Measurements from ENCODE around the gene SMYD4. TPM values are rescaled to one million over a fixed set of nuclear protein-coding genes. Genes with fewer than 3 reads are reported as not detected.

SMYD4 gene
- total and polyA plus RNA-seq, 2 experiments from 2014 or later: 17.0 to 21.9 TPM

DNA sequence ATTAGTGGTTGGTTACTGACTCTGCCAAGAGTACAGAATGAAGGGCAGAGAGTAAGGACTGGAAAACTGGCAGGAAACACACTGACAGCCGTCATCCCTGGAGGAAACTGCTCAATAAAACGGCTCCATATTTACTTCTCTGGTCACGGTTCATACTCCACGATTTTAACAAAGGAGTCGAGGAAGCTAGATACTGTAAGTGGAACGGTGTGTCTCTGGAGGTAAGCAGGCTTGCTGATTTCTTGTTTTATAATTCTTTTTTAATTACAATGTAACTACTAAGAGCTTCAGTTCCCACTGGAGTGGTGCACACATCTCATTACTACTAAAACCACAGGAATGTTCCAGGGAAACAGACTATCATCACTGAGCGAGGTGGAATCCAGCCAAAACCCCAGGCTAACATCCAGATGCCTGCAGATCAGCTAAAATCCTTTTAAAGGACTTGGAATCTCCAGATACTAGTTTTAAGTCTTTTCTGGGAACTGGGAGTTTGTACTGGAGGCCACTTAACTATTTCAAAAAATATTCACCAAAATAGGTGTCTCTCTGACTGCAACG lies 50.1 kb downstream of the SMYD4 start:
- ATAC-seq (no peak), DNase-seq (ENCODE audit: low spot score) (no peak)
- Mint-ChIP-seq H3K27me3 (ENCODE audit: insufficient read depth, low read depth, poor library complexity) (peaks cover 20% of the 10 kb centered on the region), H3K27ac (no peak overlapping the region; the same call in 1 of the 2 replicates), H3K4me1 (no peaks in the 10 kb centered on the region), H3K9me3 (no peaks in the 10 kb centered on the region; the same call in 2 of the 3 replicates), H3K36me3 (ENCODE audit: low read depth) (peaks cover 73% of the 10 kb centered on the region), H3K4me3 (no peak overlapping the region)
- H2AFZ ChIP-seq: no peak overlapping the region
- H3F3A ChIP-seq (replicated peaks; ENCODE audit: low read depth): 0 out of 2 replicates have a peak, but pooled peaks cover 3% of the 10 kb centered on the region
- no peaks in the 10 kb centered on the region for H3K9me2 ChIP-seq (ENCODE audit: insufficient read depth)
- peaks cover 32% of the 10 kb centered on the region for H3K36me3 ChIP-seq (ENCODE audit: insufficient read depth)
- no peaks in the 10 kb centered on the region for H3K4me1 ChIP-seq (ENCODE audit: insufficient read depth)
- TF ChIP-seq, protein P1, sequence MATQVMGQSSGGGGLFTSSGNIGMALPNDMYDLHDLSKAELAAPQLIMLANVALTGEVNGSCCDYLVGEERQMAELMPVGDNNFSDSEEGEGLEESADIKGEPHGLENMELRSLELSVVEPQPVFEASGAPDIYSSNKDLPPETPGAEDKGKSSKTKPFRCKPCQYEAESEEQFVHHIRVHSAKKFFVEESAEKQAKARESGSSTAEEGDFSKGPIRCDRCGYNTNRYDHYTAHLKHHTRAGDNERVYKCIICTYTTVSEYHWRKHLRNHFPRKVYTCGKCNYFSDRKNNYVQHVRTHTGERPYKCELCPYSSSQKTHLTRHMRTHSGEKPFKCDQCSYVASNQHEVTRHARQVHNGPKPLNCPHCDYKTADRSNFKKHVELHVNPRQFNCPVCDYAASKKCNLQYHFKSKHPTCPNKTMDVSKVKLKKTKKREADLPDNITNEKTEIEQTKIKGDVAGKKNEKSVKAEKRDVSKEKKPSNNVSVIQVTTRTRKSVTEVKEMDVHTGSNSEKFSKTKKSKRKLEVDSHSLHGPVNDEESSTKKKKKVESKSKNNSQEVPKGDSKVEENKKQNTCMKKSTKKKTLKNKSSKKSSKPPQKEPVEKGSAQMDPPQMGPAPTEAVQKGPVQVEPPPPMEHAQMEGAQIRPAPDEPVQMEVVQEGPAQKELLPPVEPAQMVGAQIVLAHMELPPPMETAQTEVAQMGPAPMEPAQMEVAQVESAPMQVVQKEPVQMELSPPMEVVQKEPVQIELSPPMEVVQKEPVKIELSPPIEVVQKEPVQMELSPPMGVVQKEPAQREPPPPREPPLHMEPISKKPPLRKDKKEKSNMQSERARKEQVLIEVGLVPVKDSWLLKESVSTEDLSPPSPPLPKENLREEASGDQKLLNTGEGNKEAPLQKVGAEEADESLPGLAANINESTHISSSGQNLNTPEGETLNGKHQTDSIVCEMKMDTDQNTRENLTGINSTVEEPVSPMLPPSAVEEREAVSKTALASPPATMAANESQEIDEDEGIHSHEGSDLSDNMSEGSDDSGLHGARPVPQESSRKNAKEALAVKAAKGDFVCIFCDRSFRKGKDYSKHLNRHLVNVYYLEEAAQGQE (IDR thresholded peaks at IDR 0.05; ENCODE audit: unreplicated experiment): no peak
- no peak for TF ChIP-seq POLR2AphosphoS5 (IDR thresholded peaks at IDR 0.05; ENCODE audit: low read depth)
- no peak for TF ChIP-seq CTCF (conservative IDR thresholded peaks at IDR 0.05; ENCODE audit: low read depth in 2 of 2)
- no peak for TF ChIP-seq STAT1 (IDR thresholded peaks at IDR 0.05; ENCODE audit: unreplicated experiment)
- TF ChIP-seq ZNF114 (CRISPR knock-in tag; IDR thresholded peaks at IDR 0.05): no peak
- TF ChIP-seq EZH2 (IDR thresholded peaks at IDR 0.05; ENCODE audit: low read depth, unreplicated experiment): no peak
- no peak for TF ChIP-seq ETS1 (IDR thresholded peaks at IDR 0.05)
- H4K20me1 ChIP-seq (replicated peaks; ENCODE audit: insufficient read depth): no peaks in the 10 kb centered on the region; the same call in 1 of the 2 replicates
- H3K27ac ChIP-seq (ENCODE audit: low read depth): no peak overlapping the region
- no peak overlapping the region for H3K4me3 ChIP-seq
- H3K4me2 ChIP-seq: no peak overlapping the region
- H3K27me3 ChIP-seq (ENCODE audit: insufficient read depth): no peaks in the 10 kb centered on the region
- H3K79me2 ChIP-seq (replicated peaks; ENCODE audit: insufficient read depth): no peaks in the 10 kb centered on the region

- Histone ChIP-seq H3K4me3 (no peak overlapping the region), H3K4me2 (no peak overlapping the region), H3K4me1 (ENCODE audit: insufficient read depth) (no peaks in the 10 kb centered on the region), H3K79me2 (replicated peaks; ENCODE audit: insufficient read depth) (no peaks in the 10 kb centered on the region), H3K36me3 (ENCODE audit: insufficient read depth) (peaks cover 26% of the 10 kb centered on the region), H3K9me2 (ENCODE audit: insufficient read depth) (no peaks in the 10 kb centered on the region), H4K20me1 (replicated peaks; ENCODE audit: insufficient read depth) (no peaks in the 10 kb centered on the region; the same call in 1 of the 2 replicates), H3F3A (replicated peaks; ENCODE audit: low read depth) (no peaks in the 10 kb centered on the region), H2AFZ (no peak overlapping the region), H3K27me3 (ENCODE audit: insufficient read depth) (no peaks in the 10 kb centered on the region), H3K27ac (ENCODE audit: low read depth) (no peak overlapping the region)
- H3K27ac Mint-ChIP-seq: no peak overlapping the region
- H3K4me1 Mint-ChIP-seq: no peaks in the 10 kb centered on the region
- H3K9me3 Mint-ChIP-seq: no peaks in the 10 kb centered on the region
- H3K36me3 Mint-ChIP-seq (ENCODE audit: low read depth): peaks cover 51% of the 10 kb centered on the region
- TF ChIP-seq CREB1 (CRISPR knock-in tag; IDR thresholded peaks at IDR 0.05; ENCODE audit: low read depth): no peak
- no peak for TF ChIP-seq ZNF331 (CRISPR knock-in tag; IDR thresholded peaks at IDR 0.05; ENCODE audit: low read depth)
- no peak for TF ChIP-seq EZH2phosphoT487 (IDR thresholded peaks at IDR 0.05; ENCODE audit: unreplicated experiment)
- TF ChIP-seq JUNB (IDR thresholded peaks at IDR 0.05; ENCODE audit: unreplicated experiment): no peak
- TF ChIP-seq NANOG (IDR thresholded peaks at IDR 0.05; ENCODE audit: borderline replicate concordance): no peak
- TF ChIP-seq POLR2AphosphoS5 (IDR thresholded peaks at IDR 0.05; ENCODE audit: low read depth): no peak
- no peak for TF ChIP-seq ZNF114 (CRISPR knock-in tag; IDR thresholded peaks at IDR 0.05)
- no peak for TF ChIP-seq ETS1 (IDR thresholded peaks at IDR 0.05)
- TF ChIP-seq STAT1 (IDR thresholded peaks at IDR 0.05; ENCODE audit: unreplicated experiment): no peak
- no peak for ATAC-seq
- H3K27me3 Mint-ChIP-seq (ENCODE audit: insufficient read depth, low read depth, poor library complexity): peaks cover 11% of the 10 kb centered on the region
- DNase-seq (ENCODE audit: low spot score): no peak
- no peak overlapping the region for H3K4me3 Mint-ChIP-seq
Observed at GRCh38 chr17:1776857-1777256, 52.8 kb downstream of the SMYD4 start.
